ENCODE results near the gene TP53AIP1. TPM values are rescaled to one million over a fixed set of nuclear protein-coding genes. Genes with fewer than 3 reads are reported as not detected.

Gene TP53AIP1
- total and polyA plus RNA-seq, 7 donors, result 0.16 to 0.55 TPM; not detected in 5

DNA sequence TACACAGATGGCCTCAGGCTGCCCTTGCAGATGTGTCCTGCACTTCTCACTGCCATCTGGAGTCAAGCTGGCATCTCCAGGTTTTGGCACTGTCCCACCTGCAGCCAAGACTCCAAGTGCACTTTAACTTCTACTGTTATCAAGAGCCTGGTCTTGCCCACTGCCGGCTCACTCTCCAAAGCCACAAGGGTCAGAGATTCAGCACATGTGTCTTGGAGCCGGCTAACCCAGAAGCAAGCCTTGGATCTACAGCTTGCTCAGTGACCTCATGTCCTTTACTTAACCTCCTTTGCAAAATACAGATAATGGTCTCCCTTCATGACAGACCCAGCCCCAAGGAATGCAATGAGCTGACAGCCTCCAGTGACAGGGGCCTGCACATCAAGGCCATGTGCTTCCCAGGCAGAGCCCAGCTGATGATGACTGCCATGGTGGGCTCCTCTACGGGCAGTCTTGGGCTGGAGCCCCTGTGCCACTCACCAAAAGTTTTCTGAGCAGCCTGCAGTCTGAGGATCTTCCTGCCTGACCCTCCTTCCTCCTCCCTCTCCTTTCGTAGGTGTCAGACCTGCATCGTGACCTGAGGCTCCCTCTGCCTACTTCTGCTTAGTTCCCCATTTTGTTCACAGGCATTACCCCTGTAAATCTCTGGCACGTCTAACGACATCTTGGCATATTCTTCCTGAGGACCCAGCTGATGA, 9.0 kb downstream of the TP53AIP1 start:
- 91 to 94% methylated on average over 7 of the region's 7 CpGs for WGBS, 2 donors

DNA sequence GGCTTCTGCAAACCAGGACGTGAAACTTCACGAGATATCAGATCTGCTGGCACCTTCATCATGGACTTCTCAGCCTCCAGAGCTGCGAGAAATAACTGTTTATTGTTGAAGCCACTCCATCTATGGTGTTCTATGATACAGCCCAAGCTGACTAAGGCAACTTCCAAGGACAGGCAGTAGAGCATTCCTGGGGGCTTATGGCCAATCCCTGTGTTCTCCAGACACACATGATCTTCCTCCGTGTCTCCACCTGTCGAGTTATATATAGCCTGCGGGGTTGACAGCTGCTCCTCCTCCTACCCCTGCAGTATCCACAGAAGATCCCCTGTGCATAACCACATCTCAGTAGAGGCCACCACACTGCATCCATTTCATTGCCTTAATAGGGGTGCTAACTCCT, 11.0 kb downstream of the TP53AIP1 start:
- DNase-seq, result no peak
- Histone ChIP-seq H3K9me3 (no peaks in the 10 kb centered on the region), H3K27ac (no peak overlapping the region), H3K27me3 (peaks cover 0 to 3% (median 0%) of the 10 kb centered on the region in 3 donors), H3K36me3 (no peaks in the 10 kb centered on the region), H3K4me1 (no peaks in the 10 kb centered on the region), H3K4me3 (no peak overlapping the region)
- intact Hi-C loops (cut with DNase I), result no loop called here
- TF ChIP-seq EP300 (IDR thresholded peaks at IDR 0.05) (no peak), POLR2A (IDR thresholded peaks at IDR 0.05) (no peak), POLR2AphosphoS5 (IDR thresholded peaks at IDR 0.05) (no peak)
- TF ChIP-seq, protein P1, sequence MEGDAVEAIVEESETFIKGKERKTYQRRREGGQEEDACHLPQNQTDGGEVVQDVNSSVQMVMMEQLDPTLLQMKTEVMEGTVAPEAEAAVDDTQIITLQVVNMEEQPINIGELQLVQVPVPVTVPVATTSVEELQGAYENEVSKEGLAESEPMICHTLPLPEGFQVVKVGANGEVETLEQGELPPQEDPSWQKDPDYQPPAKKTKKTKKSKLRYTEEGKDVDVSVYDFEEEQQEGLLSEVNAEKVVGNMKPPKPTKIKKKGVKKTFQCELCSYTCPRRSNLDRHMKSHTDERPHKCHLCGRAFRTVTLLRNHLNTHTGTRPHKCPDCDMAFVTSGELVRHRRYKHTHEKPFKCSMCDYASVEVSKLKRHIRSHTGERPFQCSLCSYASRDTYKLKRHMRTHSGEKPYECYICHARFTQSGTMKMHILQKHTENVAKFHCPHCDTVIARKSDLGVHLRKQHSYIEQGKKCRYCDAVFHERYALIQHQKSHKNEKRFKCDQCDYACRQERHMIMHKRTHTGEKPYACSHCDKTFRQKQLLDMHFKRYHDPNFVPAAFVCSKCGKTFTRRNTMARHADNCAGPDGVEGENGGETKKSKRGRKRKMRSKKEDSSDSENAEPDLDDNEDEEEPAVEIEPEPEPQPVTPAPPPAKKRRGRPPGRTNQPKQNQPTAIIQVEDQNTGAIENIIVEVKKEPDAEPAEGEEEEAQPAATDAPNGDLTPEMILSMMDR (IDR thresholded peaks at IDR 0.05), result no peak
- 89 to 93% methylated on average over 6 of the region's 6 CpGs for WGBS, 2 donors

More for the DNA sequence above, 9.0 kb downstream of the TP53AIP1 start:
- Histone ChIP-seq H3K36me3 (no peaks in the 10 kb centered on the region), H3K27me3 (peaks cover 0 to 3% (median 0%) of the 10 kb centered on the region in 3 donors), H3K27ac (no peak overlapping the region), H3K4me1 (no peaks in the 10 kb centered on the region), H3K9me3 (no peaks in the 10 kb centered on the region), H3K4me3 (no peak overlapping the region)
- intact Hi-C loops (cut with DNase I), result no loop called here
- DNase-seq, result no peak
- TF ChIP-seq EP300 (IDR thresholded peaks at IDR 0.05), result no peak
- TF ChIP-seq POLR2A (IDR thresholded peaks at IDR 0.05), result no peak
- TF ChIP-seq, protein P1 (IDR thresholded peaks at IDR 0.05), result no peak
- no peak for TF ChIP-seq POLR2AphosphoS5 (IDR thresholded peaks at IDR 0.05)

DNA sequence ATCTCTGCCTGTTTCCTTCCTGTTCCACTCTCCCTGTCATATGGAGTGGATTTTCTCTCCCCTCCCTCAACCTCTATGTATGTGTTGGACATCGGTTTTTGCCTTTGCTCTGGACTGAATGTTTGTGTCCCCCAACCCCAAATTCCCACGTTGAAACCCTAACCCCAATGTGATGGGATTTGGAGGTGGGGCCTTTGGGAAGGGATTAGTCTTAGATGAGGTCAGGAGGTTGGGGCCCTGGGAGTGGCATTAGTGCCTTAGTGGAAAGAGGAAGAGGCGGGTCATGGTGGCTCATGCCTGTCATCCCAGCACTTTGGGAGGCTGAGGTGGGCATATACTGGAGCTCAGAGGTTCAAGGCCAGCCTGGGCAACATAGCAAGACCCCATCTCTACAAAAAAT, 11.6 kb downstream of the TP53AIP1 start:
- DNase-seq, result no peak
- no peaks in the 10 kb centered on the region for H3K9me3 ChIP-seq
- intact Hi-C loops (cut with DNase I), result no loop called here
- H3K4me3 ChIP-seq, result no peak overlapping the region
- H3K27me3 ChIP-seq, result peaks cover 0 to 3% (median 0%) of the 10 kb centered on the region in 3 donors
- 74 to 81% methylated on average over 3 of the region's 3 CpGs for WGBS, 2 donors
- H3K4me1 ChIP-seq, result no peaks in the 10 kb centered on the region
- no peaks in the 10 kb centered on the region for H3K36me3 ChIP-seq
- no peak overlapping the region for H3K27ac ChIP-seq
- no peak for TF ChIP-seq EP300 (IDR thresholded peaks at IDR 0.05)
- TF ChIP-seq POLR2AphosphoS5 (IDR thresholded peaks at IDR 0.05), result no peak
- TF ChIP-seq, protein P1 (IDR thresholded peaks at IDR 0.05), result no peak
- TF ChIP-seq POLR2A (IDR thresholded peaks at IDR 0.05), result no peak

DNA sequence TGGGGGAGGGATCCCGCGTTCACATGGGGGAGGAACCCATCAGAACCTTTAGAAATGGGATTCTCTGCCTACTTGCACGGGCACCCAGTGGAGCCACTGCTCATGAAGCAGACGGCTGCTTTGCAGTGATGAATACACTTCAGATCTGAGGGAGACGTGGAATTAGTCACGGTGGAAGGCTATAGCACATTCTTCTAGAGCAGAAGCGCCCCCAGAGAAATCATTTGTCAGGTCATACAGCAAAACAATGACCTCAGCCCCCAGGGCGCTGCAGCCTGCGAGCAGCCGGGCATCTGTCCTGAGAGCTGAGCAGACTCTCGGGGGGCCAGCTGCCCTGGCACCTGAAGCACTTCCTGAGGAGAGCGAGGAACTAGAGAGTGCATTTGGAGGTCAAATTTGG, 12.7 kb downstream of the TP53AIP1 start:
- H3K4me1 ChIP-seq, result no peaks in the 10 kb centered on the region
- 80 to 83% methylated on average over 12 of the region's 12 CpGs for WGBS, 2 donors
- H3K4me3 ChIP-seq, result no peak overlapping the region
- no peaks in the 10 kb centered on the region for H3K36me3 ChIP-seq
- TF ChIP-seq, protein P1 (IDR thresholded peaks at IDR 0.05), result no peak
- no peak for TF ChIP-seq POLR2AphosphoS5 (IDR thresholded peaks at IDR 0.05)
- TF ChIP-seq POLR2A (IDR thresholded peaks at IDR 0.05), result no peak
- no peak for TF ChIP-seq EP300 (IDR thresholded peaks at IDR 0.05)
- intact Hi-C loops (cut with DNase I), result no loop called here
- no peak overlapping the region for H3K27ac ChIP-seq
- peaks cover 0 to 3% (median 0%) of the 10 kb centered on the region in 3 donors for H3K27me3 ChIP-seq
- H3K9me3 ChIP-seq, result no peaks in the 10 kb centered on the region
- DNase-seq, result no peak

Data from sigmoid colon (tissue), 7 donors.